ENCODE data around the gene NAT16. TPM values are rescaled to one million over a fixed set of nuclear protein-coding genes. Genes with fewer than 3 reads are reported as not detected.

Gene NAT16
- total and polyA plus RNA-seq, 9 of the 15 experiments (the other 6 are each of a cell fraction or from before 2014, with no cell fraction given): 0.04 TPM; not detected in 8

DNA sequence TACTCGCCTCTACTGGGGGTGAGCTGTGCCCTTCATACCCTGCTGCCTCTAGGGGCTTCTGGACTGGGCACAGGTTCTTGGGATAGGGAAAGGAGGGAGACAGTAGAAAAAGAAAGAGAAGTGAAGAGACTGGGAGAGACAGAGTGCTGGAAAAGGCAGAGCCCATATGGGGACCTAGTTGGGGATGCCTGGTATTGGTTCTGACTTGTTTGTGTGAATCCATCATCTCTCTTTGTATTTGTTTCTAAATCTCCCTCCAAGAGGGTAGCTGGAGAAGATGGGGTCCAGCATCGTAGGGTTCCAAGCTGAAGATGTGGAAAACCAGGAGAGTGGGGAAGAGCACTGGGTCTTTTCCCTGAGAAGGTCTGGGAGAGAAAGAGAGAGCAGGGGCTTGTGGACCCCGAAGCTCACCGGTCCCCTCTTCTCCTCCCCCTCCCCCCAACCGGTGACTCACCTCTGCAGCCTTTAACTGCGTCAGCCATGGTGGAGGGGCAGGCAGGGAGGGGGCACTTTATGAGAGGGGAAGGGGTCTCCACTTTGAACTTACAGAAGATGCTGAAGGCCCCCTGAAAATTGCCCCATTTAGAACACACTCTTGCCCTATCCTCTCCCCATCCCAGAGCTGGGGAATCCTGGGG lies 11.6 kb downstream of the NAT16 start:
- Histone ChIP-seq H3K27me3 (ENCODE audit: control insufficient read depth in 2 of 2, insufficient read depth in 2 of 2, low read length in 2 of 2) (peaks cover 29 to 51% of the 10 kb centered on the region in 2 experiments; a peak in 4 of 5 replicates), H3K36me3 (ENCODE audit: control insufficient read depth, insufficient read depth, low read length) (no peaks in the 10 kb centered on the region), H3K9ac (ENCODE audit: insufficient read depth in 1 of 2, low read depth in 2 of 2, low read length in 2 of 2) (no peak overlapping the region), H3K4me3 (no peak overlapping the region), H2AFZ (ENCODE audit: low read depth, low read length) (no peak overlapping the region), H3K9me1 (ENCODE audit: control insufficient read depth, insufficient read depth, low read length) (peaks cover 6% of the 10 kb centered on the region), H3K79me2 (ENCODE audit: control insufficient read depth, insufficient read depth, low read length) (no peaks in the 10 kb centered on the region), H3K27ac (ENCODE audit: extremely low read depth, low read depth, low read length) (no peak overlapping the region), H3K4me2 (ENCODE audit: insufficient read depth, low read length) (no peak overlapping the region; the same call in 1 of the 2 replicates), H4K20me1 (replicated peaks; ENCODE audit: control insufficient read depth, insufficient read depth, low read length) (peaks cover 26% of the 10 kb centered on the region), H3K9me3 (replicated peaks; ENCODE audit: control insufficient read depth, insufficient read depth, low read depth, low read length) (no peaks in the 10 kb centered on the region), H3K4me1 (replicated peaks in 1 of 2; ENCODE audit: control insufficient read depth in 2 of 2, insufficient read depth in 2 of 2, low read length in 2 of 2) (peaks cover 36 to 71% of the 10 kb centered on the region in 2 experiments)
- POLR2A ChIA-PET: interaction anchor here (0.5 kb wide), 1 partner anchor 47 kb away, joined by 4 read pairs; no protein-coding TSS in a partner anchor
- peak in 1 of 3 experiments; percentile 21 for TF ChIP-seq YY1 (IDR thresholded peaks at IDR 0.05; ENCODE audit: borderline replicate concordance in 1 of 3, control insufficient read depth in 1 of 3, extremely low read depth in 1 of 3, insufficient read depth in 3 of 3, insufficient read length in 1 of 3, insufficient replicate concordance in 2 of 3, low read depth in 1 of 3, low read length in 2 of 3)
- no peak for TF ChIP-seq TAF15 (IDR thresholded peaks at IDR 0.05; ENCODE audit: low read depth, low read length)
- TF ChIP-seq JUND (IDR thresholded peaks at IDR 0.05; ENCODE audit: borderline replicate concordance, low read depth, low read length): peak; percentile 49; the same call in 1 of the 2 replicates
- TF ChIP-seq JUND (tag; IDR thresholded peaks at IDR 0.05; ENCODE audit: borderline replicate concordance, low read depth, low read length): no peak
- TF ChIP-seq KDM1A (IDR thresholded peaks at IDR 0.05): peak in 1 of 2 experiments; percentile 78; a peak in 2 of 4 replicates
- TF ChIP-seq CREM (IDR thresholded peaks at IDR 0.05; ENCODE audit: low read depth): peak; percentile 36; the same call in 1 of the 2 replicates
- no peak for TF ChIP-seq TBL1XR1 (IDR thresholded peaks at IDR 0.05; ENCODE audit: low read length in 2 of 2)
- no TSS peak for BruUV-seq (replicated peaks)
- WGBS (ENCODE audit: insufficient coverage, low coverage, missing lambda C conversion rate): 2% methylated on average over 3 of the region's 6 CpGs
- intact Hi-C loops (cut with micrococcal nuclease): loop anchor here (2.0 kb wide), 1 partner anchor 24 kb away; no protein-coding TSS in a partner anchor
- no peak for ATAC-seq
- CTCF ChIA-PET (ENCODE audit: low intra/inter-chr PET ratio): interaction anchor here (2.4 kb wide), 1 partner anchor 25 kb away, joined by 20 read pairs; no protein-coding TSS in a partner anchor
- peak in 2 of 4 experiments; percentile 23 to 32 for DNase-seq (ENCODE audit: extremely low read depth in 1 of 4, low spot score in 3 of 4)
- in situ Hi-C loops (cut with MboI): no loop called here
- FAIRE-seq: no peak
